HG02798 (cell line): Measurements from ENCODE around the gene PDE10A.
"Not testable (repeated sequence)": the region's sequence is repeated elsewhere in the genome, so short reads cannot be mapped to it uniquely, and the experiment has no call there.

Experiments
- ATAC-seq: cut with Tn5 transposase; IDR thresholded peaks from one replicate; pipeline ENCODE4 v1.9.1; 2021; ENCODE audit warnings: mild to moderate bottlenecking; ENCODE audit not compliant: unreplicated experiment, poor library complexity

PDE10A gene

GRCh38 chr6:165566088-165566828 is 96.8 kb downstream of the PDE10A start:
- no peak for ATAC-seq

DNA sequence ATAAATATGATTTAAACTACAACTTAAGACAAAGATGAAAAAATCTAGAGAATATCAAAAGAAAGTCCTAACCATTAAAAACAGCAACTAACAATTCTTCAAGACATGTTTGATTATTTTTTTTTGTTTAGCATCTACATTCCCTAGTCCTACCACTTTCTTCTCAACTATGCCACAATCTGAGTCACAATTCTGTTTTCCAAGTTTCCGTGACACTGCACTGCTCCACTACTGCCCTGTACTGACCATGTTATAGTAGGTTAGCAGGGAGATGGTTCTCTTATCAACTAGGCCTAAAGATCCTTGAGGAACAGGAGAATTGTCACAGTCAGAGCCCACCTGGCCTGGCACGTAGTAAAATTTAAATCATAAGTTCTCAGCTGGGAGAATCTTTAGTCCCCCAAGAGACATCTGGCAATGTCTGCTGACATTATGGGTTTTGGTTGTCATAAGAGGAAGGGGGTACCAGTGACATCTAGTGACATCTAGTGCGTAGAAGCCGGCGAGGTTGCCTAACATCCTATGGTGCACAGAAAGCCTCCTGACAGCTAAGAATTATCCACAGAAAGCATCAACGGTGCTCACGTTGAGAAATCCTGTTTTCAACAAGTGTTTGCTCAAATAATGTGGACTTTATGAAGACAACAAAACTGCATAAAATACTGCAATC is 100.5 kb downstream of the PDE10A start:
- ATAC-seq: no peak

- no peak for ATAC-seq
Measured at GRCh38 chr6:165559632-165560031, 103.4 kb downstream of the PDE10A start.

- ATAC-seq: not testable (repeated sequence)
Measured at GRCh38 chr6:165558097-165558496, 104.9 kb downstream of the PDE10A start.

DNA sequence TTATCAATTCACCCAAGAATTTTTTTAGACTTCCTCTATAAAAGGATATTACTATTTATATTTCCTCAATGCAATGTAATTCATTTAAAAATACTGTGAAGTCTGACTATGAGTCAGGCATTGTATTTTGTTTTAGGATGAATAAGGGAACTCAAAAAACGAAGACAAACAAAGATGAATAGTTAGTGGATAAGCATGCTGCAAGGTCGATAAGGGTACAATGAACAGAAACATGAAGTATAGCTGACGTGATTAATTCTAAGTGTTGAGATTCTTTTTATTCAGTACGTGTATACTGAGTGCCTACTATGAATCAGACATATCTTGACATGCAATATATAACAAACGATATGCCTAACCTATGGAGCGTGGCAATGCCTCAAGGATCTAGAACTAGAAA is 105.4 kb downstream of the PDE10A start:
- ATAC-seq: no peak

GRCh38 chr6:165556116-165556843 is 106.8 kb downstream of the PDE10A start:
- no peak for ATAC-seq

GRCh38 chr6:165554644-165555043 is 108.4 kb downstream of the PDE10A start:
- not testable (repeated sequence) for ATAC-seq

DNA sequence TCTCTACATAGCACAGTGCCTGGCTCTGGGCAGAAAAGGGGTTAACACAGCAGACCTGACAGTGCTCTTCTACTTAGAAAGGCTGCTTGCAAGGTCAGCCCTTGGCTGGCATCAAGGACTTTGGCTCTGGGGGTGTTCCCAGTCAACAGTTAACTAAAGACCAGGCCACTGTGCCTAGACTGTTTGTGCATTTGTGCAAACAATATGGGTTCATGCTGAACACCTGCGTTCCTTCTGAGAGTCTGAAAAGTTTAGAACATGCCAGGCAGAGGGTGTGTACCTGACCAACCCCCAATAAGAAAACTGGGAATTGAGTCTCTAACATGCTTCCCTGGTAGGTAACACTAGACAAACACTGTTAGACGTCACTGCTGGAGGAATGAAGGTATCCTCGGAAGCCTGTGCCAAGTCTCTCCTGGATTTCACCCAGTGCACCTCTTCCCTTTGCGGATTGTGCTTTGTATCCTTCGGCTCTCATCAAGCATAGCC is 110.7 kb downstream of the PDE10A start:
- ATAC-seq: no peak

- no peak for ATAC-seq
Measured at GRCh38 chr6:165551828-165552227, 111.2 kb downstream of the PDE10A start.

- no peak for ATAC-seq
Measured at GRCh38 chr6:165548450-165548849, 114.6 kb downstream of the PDE10A start.

DNA sequence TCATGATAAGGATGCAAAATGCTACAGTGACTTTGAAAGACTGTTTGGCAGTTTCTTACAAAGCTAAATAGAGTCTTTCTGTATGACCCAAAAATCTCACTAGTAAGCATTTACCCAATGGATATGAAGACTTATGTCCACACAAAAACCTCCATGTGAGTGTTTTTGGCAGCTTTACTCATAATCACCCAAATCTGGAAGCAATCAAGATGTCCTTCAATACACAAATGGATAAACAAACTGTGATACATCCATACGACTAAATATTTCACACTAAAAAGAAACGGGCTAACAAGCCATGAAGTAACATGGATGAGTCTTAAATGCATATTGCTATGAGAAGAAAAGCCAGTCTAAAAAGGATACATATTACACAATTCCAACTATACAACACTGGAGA is 117.2 kb downstream of the PDE10A start:
- ATAC-seq: no peak

DNA sequence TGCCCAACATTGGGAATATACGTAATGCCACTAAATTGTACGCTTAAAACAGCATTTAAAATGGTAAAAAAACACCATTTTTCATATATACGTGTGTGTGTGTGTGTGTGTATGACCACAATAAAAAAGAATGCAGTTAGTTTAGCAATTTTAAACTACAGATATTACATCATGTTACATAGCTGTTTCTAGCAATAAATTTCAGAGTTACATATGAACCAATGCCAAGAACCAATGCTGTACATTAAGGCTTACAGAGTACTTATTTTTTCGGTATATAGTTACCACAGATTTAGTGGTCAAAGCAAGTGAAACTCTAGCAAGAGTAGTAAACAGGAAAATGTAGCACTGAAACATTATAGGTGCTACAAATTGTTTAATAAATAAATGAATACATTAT is 119.3 kb downstream of the PDE10A start:
- ATAC-seq: no peak

- ATAC-seq: no peak
Measured at GRCh38 chr6:165536911-165537310, 126.1 kb downstream of the PDE10A start.

DNA sequence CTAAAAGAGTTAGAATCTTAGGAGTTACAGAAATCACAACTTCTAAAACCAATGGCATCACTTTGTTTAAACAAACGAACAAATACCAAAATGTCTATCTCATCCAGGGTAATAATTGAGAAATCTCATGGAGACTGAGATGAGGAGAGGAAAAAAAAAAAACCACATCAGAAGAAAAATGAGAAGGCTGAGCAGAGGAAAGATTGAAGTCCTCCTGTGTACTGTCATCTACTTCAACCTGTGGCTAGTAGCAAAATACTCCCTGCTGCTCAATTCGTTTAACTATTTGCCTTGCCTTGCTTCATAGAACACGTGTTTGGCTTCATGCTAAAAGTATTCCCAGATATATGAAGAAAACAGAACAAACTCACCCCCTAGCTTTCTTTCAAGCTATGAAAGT is 143.7 kb downstream of the PDE10A start:
- ATAC-seq: no peak

DNA sequence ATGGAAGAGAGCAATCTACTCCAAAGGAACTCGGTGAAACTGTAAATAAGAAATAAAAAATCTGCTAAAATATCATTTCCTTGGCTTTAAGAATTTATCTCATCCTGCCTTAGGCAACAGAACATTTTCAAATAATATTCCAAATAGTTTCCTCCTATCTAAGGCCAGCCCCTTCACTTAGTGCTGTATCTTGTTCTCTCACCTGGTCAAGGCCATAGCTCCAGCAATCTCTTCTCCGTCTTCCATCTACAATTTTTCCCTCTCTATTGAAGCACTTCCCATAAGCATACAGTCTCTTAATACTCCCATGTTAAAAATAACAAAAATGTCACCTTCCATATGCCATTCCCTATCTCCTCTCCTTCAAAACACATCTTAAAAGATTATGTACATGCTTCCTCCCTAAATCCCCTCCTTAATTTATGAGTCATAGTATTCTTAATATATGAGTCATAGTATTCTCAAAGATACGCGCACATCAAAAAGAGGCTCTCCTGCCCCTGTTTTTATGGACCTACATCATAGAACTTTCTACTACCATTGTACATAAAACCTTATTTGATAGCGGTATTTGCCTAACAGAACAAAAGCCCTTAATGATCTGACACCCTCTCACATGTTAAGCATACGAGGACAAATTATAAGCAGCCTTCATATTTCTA is 146.9 kb downstream of the PDE10A start:
- ATAC-seq: no peak

DNA sequence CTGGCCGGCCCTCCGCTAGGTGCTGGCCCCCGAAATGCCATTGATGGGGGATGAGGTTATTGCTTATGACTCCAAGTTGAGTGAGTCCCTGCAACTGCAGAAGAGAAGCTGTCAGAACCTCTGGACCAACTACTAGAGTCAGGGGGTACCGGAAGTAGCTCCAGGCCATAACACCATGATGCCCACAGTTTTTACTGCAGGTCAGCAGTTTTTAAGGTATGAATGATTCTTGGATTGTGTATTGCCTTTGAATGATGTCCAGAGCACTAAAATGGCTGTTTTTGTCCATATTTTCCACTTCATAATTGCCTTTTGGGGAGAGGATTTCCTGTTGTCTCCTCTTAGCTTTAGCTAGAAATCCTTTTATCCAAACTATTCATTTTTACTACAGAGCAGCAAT is 148.4 kb downstream of the PDE10A start:
- no peak for ATAC-seq

DNA sequence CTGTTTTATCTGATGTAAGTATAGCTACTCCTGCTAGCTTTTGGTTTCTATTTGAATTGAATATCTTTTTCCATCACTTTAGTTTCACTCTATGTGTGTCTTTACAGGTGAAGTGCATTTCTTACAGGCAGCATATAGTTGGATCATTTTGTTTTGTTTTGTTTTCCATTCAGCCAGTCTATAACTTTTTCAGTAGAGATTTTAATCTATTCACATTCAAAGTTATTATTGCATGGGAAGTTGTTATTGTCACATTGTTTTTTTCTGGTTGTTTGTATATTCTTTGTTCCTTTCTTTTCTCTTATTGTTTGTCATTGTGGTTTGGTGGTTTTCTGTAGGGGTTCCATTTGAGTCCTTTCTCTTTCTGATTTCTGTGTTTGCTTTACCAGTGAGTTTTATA is 151.2 kb downstream of the PDE10A start:
- peak; percentile 83 for ATAC-seq

- no peak for ATAC-seq
Measured at GRCh38 chr6:165508321-165508869, 154.6 kb downstream of the PDE10A start.

DNA sequence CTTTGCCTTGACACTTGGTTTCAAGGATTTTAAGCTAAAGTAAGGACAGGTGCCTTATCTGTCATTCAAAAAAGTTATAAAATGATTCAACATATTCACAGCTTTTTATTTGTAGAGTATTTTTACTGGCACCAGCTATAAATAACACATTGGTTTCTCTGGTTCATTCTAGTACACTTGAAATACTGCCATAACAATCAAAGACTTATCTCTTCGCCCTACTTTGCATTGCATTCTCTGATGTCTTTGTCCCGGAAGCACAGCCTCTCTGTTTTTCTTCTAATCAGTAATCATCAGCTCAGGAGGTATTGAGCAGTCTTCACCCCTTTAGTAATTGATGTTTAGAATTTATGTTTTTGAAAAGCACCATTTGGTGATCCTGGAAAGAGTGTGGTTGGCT is 156.4 kb downstream of the PDE10A start:
- no peak for ATAC-seq

DNA sequence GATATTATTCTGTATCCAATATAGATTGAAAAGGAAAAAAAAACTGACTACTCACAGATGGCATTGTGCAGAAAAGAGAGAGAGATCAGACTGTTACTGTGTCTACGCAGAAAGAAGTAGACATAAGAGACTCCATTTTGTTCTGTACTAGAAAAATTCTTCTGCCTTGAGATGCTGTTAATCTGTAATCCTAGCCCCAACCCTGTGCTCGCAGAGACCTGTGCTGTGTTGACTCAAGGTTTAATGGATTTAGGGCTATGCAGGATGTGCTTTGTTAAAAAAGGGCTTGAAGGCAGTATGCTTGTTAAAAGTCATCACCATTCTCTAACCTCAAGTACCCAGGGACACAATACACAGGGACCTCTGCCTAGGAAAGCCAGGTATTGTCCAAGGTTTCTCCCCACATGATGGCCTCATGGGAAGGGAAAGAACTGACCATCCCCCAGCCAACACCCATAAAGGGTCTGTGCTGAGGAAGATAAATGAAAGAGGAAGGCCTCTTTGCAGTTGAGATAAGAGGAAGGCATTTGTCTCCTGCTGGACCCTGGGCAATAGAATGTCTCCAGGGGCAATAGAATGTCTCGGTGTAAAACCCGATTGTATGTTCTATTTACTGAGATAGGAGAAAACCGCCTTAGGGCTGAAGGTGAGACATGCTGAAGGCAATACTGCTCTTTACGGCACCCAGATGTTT is 162.7 kb downstream of the PDE10A start:
- not testable (repeated sequence) for ATAC-seq
